GM18526 (cell line): ENCODE measurements around the gene CREB5.

ENCODE experiments used
- POLR2A ChIP-seq: IDR thresholded peaks from 3 replicates; pipeline ENCODE4 v1.6.1; 2011; ENCODE audit not compliant: insufficient read length; ENCODE audit errors: extremely low read depth

CREB5 gene

GRCh38 chr7:28580665-28581064 is 168.3 kb downstream of the CREB5 start:
- no peak for TF ChIP-seq POLR2A

GRCh38 chr7:28581351-28581750 is 169.0 kb downstream of the CREB5 start:
- TF ChIP-seq POLR2A = no peak

- TF ChIP-seq POLR2A = no peak
Observed at GRCh38 chr7:28582226-28582625, 169.9 kb downstream of the CREB5 start.

- no peak for TF ChIP-seq POLR2A
Observed at GRCh38 chr7:28584235-28584634, 171.9 kb downstream of the CREB5 start.

GRCh38 chr7:28586736-28587135 is 174.4 kb downstream of the CREB5 start:
- TF ChIP-seq POLR2A = no peak

GRCh38 chr7:28587211-28587610 is 174.9 kb downstream of the CREB5 start:
- TF ChIP-seq POLR2A = no peak

- no peak for TF ChIP-seq POLR2A
Observed at GRCh38 chr7:28588602-28589001, 176.3 kb downstream of the CREB5 start.

GRCh38 chr7:28591041-28591674 is 178.8 kb downstream of the CREB5 start:
- no peak for TF ChIP-seq POLR2A

- no peak for TF ChIP-seq POLR2A
Observed at GRCh38 chr7:28591725-28592349, 179.5 kb downstream of the CREB5 start.

GRCh38 chr7:28592861-28593260 is 180.5 kb downstream of the CREB5 start:
- no peak for TF ChIP-seq POLR2A

GRCh38 chr7:28595076-28595475 is 182.8 kb downstream of the CREB5 start:
- no peak for TF ChIP-seq POLR2A

GRCh38 chr7:28595801-28596200 is 183.5 kb downstream of the CREB5 start:
- TF ChIP-seq POLR2A = no peak

- no peak for TF ChIP-seq POLR2A
Observed at GRCh38 chr7:28596245-28596935, 184.1 kb downstream of the CREB5 start.

- TF ChIP-seq POLR2A = no peak
Observed at GRCh38 chr7:28597284-28597683, 185.0 kb downstream of the CREB5 start.

- no peak for TF ChIP-seq POLR2A
Observed at GRCh38 chr7:28598586-28598985, 186.3 kb downstream of the CREB5 start.

- no peak for TF ChIP-seq POLR2A
Observed at GRCh38 chr7:28599411-28599810, 187.1 kb downstream of the CREB5 start.
